ENCODE measurements around the gene CRYZ. TPM values are rescaled to one million over a fixed set of nuclear protein-coding genes. Genes with fewer than 3 reads are reported as not detected.

The CRYZ gene
- total and polyA plus RNA-seq, 10 of the 15 experiments (the other 5 are each of a cell fraction or from before 2014, with no cell fraction given): 53.4 to 194 (median 79.8) TPM

GRCh38 chr1:74779750-74780149 is 46.9 kb upstream of the CRYZ start (continued):
- TF ChIP-seq ZBTB4 (CRISPR knock-in tag; IDR thresholded peaks at IDR 0.05): no peak
- TF ChIP-seq SKIL (IDR thresholded peaks at IDR 0.05; ENCODE audit: low read depth, poor library complexity, severe bottlenecking): no peak
- TF ChIP-seq PKNOX1 (IDR thresholded peaks at IDR 0.05): no peak
- no peak for TF ChIP-seq NRF1 (conservative IDR thresholded peaks at IDR 0.05; ENCODE audit: low read depth, low read length)
- TF ChIP-seq RELA (IDR thresholded peaks at IDR 0.05; ENCODE audit: borderline replicate concordance, partially characterized antibody): no peak
- TF ChIP-seq KAT2A (conservative IDR thresholded peaks at IDR 0.05; ENCODE audit: control insufficient read depth, low read depth, low read length): no peak
- no peak for TF ChIP-seq SRF (IDR thresholded peaks at IDR 0.05; ENCODE audit: low read depth in 2 of 2, low read length in 2 of 2)
- TF ChIP-seq ZNF217 (IDR thresholded peaks at IDR 0.05): no peak

All from GM12878 (cell line).